Effector CD8-positive, alpha-beta T cell (primary cell): ENCODE measurements around the gene HOXD1.

Experiments
- DNase-seq: peaks from one replicate; lab custom pipeline; 2025; lab: John Stamatoyannopoulos, UW
- total RNA-seq, 4 experiments: gene quantifications; one replicate each; lab custom pipeline; 2026; lab: John Stamatoyannopoulos, UW

Gene HOXD1
- total RNA-seq, result 0 reads per million in 4 experiments

DNA sequence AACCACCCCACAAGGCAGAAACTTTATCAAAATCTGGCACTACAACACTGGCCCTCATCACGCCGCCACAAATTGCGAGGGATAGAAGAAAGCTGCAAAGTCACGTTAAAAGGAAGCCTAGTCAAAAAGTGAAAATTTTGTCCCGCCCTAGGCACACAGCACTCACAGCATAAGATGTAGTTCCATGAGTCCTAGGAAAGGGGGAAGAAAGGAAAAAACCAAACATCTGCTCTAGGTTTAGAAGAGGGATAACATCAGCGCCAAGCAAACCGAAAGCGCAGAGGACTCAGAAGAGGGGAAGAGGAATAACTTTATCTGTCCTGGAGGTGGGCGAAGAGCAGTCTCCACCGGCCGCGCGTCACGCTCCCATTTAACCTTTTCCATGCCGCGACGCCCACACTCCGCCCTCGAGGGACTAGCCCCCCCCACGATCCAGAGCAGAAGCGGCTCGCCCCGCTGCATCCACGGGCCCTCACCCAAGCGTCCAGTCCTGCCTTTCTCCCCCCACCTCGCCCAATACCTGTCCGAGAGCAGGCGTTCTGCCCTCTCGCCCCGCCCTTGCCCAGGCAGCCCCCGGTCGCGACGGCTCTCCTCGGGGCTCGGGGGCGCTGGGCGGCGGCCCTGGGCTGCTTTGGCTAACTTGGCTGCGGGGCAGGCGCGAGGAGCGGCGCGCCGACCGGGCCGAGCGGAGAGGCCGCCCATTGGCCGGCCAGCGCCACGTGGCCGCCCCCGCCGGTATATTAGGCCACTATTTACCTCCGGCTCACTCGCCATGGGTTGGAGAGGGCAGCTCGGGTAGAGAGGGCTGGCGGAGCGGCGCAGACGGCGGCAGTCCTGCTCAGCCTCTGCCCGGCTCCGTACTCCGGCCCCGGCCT, at the start of gene HOXD1:
Gene HOXD1 (plus strand): TSS at position 770 of the 875 bp plus-strand sequence. CDS start 134 bp downstream, outside the sequence.
- no peak for DNase-seq

DNA sequence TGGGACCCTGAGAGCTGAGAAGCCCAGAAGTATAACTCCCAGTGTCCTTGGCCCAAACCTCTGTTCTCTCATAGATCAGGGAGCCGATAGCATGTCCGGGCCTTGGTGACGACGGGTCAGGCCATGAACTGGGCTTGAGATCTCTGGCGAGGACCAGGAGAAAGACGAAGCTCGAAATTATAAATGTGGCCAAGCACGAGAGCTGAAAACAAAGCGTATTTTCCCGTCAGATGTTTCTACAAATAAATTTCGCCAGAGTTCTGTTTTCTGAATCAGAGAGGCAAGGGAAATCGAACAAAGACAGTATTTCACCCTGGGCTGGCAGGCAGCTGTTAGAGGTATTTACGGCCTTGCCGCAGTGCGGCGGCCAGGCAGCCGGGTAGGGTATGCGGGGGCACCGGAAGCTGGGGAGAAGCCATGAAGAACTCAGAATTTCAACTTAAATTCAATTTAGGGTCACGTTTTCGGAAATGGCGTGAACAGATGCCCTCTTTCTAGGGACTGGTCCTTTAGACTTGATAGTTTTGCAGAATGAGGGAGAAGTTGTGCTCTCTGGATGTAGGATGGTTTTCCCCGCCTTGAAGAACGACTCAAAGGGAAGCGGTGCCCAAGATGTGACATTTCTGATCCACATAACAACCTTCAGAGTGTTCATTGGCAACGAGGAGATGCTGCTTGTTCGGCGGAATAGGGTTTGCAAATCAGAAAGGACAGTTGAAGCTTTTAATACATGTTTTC, 49.4 kb upstream of the HOXD1 start:
- DNase-seq, result no peak

DNA sequence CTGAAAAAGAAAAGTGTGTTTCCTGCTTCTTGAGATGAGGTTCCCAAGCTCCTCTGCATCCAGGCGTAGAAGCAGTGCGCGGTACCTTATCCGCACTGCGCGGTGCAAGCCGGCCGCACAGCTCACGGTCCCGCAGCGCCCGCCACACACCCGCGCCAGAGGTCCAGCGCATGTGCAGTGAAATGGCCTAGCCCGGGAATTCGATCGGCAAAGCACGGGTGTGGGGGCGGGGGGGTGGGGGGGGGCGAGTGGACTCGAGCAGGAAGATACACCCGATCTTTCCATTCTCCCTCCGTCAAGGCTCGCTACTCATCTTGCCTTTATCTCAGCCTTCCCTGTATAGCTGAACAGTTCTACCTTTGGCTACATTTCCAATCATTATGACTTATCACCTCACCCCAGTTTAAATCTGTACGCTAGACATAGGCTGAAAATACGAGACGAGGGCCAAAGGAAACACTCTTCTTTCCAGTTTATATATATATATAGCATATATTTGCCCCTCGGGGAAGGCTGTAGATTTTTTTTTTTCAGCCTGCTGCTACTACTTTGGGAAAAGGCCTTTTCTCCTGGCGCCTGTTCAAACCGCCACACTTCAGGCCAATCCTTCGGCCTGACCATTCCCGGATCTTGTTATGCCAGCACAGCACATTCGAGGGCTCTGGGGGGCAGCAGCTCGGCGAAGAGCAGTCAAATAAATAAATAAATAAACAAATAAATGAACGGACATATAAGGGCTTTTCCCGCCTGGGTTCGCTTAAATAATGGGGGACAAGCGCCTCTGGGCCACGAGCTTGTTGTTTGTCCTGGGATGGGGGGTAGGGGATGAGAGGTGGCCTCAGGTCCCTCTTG, 48.6 kb upstream of the HOXD1 start:
- no peak for DNase-seq

DNA sequence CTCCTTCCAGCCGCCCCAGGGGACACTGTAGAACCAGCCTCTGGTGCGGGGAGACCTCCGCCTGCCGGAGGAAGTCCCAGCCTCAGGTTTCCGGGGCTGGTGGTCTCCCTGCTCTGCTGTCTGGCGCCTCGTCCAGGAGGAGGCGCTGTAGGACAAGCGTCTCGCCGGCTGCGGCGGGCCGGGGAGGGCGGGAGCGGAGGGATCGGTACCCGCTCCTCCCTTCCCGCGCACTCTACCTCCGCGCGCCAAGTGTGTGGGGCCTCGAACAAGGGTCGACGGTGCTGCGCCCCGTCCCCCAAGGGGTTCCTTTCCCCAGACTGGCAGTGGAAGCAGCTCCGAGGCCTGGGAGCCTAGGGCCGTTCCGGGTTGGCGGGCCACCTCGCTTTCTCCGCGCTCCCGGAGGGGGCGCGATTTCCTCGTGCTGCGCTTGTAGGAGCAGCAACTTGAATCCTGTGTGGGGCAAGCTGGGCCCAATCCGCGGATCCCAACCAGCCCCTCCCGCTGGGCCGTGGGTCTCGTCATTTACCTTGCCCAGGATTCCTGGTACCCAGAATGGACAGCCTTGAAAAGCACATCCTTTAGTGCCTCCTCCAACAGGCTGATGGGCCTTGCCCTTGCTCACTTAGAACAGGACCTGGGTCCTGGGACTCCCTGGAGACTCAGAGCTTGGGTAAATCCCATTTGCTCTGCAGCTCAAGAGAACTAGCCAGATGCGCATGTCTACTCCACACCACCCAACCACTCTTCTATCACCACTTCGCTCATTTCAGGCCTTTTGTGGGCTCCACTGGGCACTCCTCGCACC, 47.8 kb upstream of the HOXD1 start:
- DNase-seq, result peak; percentile 60

- no peak for DNase-seq
Measured at GRCh38 chr2:176142281-176142680, 46.2 kb upstream of the HOXD1 start.

GRCh38 chr2:176145085-176145969, 43.1 kb upstream of the HOXD1 start:
- no peak for DNase-seq

GRCh38 chr2:176146101-176146500, 42.4 kb upstream of the HOXD1 start:
- DNase-seq, result no peak

DNA sequence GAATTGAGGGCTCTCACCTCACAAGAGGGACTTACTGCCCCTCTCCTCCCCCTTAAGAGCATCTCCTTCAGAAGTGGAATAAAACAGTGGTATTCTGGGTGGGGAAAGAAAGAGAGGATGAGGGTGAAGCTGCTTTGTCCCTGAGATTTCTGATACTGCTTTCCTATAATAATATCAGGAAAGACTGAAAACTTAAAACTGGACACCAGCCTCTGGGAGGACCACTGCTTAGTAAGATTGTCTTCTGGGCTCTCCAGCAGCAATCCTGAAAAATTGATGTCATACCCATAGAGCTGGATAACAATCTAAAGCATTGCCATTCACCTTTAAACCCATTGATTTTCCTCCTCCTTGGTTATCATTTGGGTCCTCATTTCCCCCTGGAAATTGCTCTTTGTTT, 41.8 kb upstream of the HOXD1 start:
- no peak for DNase-seq

- DNase-seq, result no peak
Measured at GRCh38 chr2:176147210-176147799, 41.2 kb upstream of the HOXD1 start.

GRCh38 chr2:176147800-176148496, 40.5 kb upstream of the HOXD1 start:
- no peak for DNase-seq

- no peak for DNase-seq
Measured at GRCh38 chr2:176148751-176149421, 39.6 kb upstream of the HOXD1 start.

DNA sequence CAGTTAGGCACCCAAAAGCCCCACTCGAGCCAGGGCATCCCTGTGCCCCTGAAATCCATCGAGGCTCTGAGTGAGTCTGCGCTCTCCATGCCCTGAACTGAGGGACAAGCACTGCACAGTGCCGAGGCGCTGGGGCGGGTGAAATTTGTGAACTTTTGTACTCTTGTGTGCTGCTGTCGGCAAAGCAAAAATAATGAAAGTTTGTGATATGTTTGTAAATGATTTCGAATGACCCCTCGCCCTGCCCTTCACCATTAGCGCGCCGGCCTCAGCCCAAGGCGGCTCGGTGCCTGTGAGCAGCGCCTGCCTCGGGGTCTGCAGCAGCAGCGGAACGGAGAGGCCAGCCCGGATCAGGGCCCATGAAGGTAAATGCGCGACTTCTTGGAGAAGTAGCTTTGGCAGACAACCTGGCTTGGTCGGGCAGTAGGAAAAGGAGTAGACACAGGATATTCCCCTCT, 39.0 kb upstream of the HOXD1 start:
- no peak for DNase-seq

DNA sequence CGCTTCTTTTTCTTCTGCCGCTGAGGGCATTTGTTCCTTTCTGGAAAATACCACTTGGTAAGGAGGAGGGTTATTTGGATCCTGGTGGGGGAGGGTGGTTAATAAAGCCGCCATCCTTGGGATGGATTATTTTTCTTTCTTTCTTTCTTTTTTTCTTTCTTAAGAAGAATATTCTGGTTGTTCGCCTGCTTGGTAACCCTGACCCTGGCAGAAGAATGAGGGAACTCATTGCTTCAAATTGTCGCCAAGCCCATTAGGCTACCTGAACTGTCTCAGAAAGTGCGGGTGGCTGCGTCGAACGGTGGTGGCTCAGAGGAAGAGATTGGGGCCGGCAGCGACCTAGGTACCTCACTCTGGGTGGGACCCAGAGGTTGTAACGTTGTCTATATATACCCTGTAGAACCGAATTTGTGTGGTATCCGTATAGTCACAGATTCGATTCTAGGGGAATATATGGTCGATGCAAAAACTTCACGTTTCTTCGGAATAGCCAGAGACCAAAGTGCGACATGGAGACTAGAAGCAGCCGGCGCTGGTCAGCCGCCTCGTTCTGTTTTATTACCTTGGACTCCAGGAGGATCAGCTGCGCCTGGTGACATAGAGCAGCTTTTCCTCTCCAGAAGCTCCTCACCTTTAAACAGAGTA, 38.4 kb upstream of the HOXD1 start:
- DNase-seq, result no peak

- no peak for DNase-seq
Measured at GRCh38 chr2:176150584-176151441, 37.7 kb upstream of the HOXD1 start.

- no peak for DNase-seq
Measured at GRCh38 chr2:176151442-176152287, 36.8 kb upstream of the HOXD1 start, which contains the start of gene HOXD4. Gene HOXD4, plus strand, starts transcription at chr2:176151550. Its CDS starts 84 bp downstream, at chr2:176151634.
